Measurements from ENCODE around the gene NR5A2.

Gene NR5A2

GRCh38 chr1:200130552-200130951 lies 103.0 kb downstream of the NR5A2 start:
- no peak for DNase-seq

- DNase-seq: no peak
Observed at GRCh38 chr1:200131551-200132125, 104.1 kb downstream of the NR5A2 start.

GRCh38 chr1:200133123-200133522 lies 105.6 kb downstream of the NR5A2 start:
- no peak for DNase-seq

GRCh38 chr1:200134116-200134515 lies 106.6 kb downstream of the NR5A2 start:
- no peak for DNase-seq

GRCh38 chr1:200136384-200136783 lies 108.9 kb downstream of the NR5A2 start:
- no peak for DNase-seq

GRCh38 chr1:200139661-200140250 lies 112.2 kb downstream of the NR5A2 start:
- DNase-seq: peak; percentile 57

- no peak for DNase-seq
Observed at GRCh38 chr1:200143347-200143746, 115.8 kb downstream of the NR5A2 start.

- DNase-seq: no peak
Observed at GRCh38 chr1:200146100-200146499, 118.6 kb downstream of the NR5A2 start.

- no peak for DNase-seq
Observed at GRCh38 chr1:200147094-200147493, 119.6 kb downstream of the NR5A2 start.

GRCh38 chr1:200147742-200148141 lies 120.2 kb downstream of the NR5A2 start:
- no peak for DNase-seq

GRCh38 chr1:200150006-200150405 lies 122.5 kb downstream of the NR5A2 start:
- DNase-seq: no peak

GRCh38 chr1:200150721-200151120 lies 123.2 kb downstream of the NR5A2 start:
- no peak for DNase-seq

GRCh38 chr1:200152336-200152735 lies 124.8 kb downstream of the NR5A2 start:
- no peak for DNase-seq

- DNase-seq: peak; percentile 75
Observed at GRCh38 chr1:200153277-200154055, 126.0 kb downstream of the NR5A2 start.

- peak; percentile 87 for DNase-seq
Observed at GRCh38 chr1:200154069-200154767, 126.7 kb downstream of the NR5A2 start.

- no peak for DNase-seq
Observed at GRCh38 chr1:200157715-200158114, 130.2 kb downstream of the NR5A2 start.

GRCh38 chr1:200161801-200162200 lies 134.3 kb downstream of the NR5A2 start:
- DNase-seq: no peak

GRCh38 chr1:200162258-200162657 lies 134.7 kb downstream of the NR5A2 start:
- DNase-seq: no peak

GRCh38 chr1:200162877-200163276 lies 135.4 kb downstream of the NR5A2 start:
- DNase-seq: no peak

- no peak for DNase-seq
Observed at GRCh38 chr1:200163911-200164310, 136.4 kb downstream of the NR5A2 start.

- DNase-seq: no peak
Observed at GRCh38 chr1:200165493-200166220, 138.1 kb downstream of the NR5A2 start.

- no peak for DNase-seq
Observed at GRCh38 chr1:200166411-200166810, 138.9 kb downstream of the NR5A2 start.

- DNase-seq: no peak
Observed at GRCh38 chr1:200168926-200169325, 141.4 kb downstream of the NR5A2 start.

Measured in CD4-positive, alpha-beta T cell treated with Interleukin-4 for 4 hours (primary cell).